Pons (tissue), 1 donor: ENCODE results near the gene PRKCA.
"Not testable (repeated sequence)": the region's sequence is repeated elsewhere in the genome, so short reads cannot be mapped to it uniquely, and the experiment has no call there.

Experiments used
- DNase-seq: peaks from one replicate; pipeline ENCODE4 v3.0.0-alpha.2; 2016; ENCODE audit warnings: low spot score

PRKCA gene

GRCh38 chr17:66714046-66715023, 411.9 kb downstream of the PRKCA start:
- no peak for DNase-seq

- no peak for DNase-seq
These were observed 412.8 kb downstream of the PRKCA start for GRCh38 chr17:66715076-66715675.

GRCh38 chr17:66715745-66716156, 413.3 kb downstream of the PRKCA start:
- DNase-seq, result peak; percentile 83

- no peak for DNase-seq
These were observed 414.0 kb downstream of the PRKCA start for GRCh38 chr17:66716236-66717026.

- no peak for DNase-seq
These were observed 415.2 kb downstream of the PRKCA start for GRCh38 chr17:66717641-66718058.

GRCh38 chr17:66720027-66720426, 417.6 kb downstream of the PRKCA start:
- DNase-seq, result no peak

- peak; percentile 52 for DNase-seq
These were observed 418.2 kb downstream of the PRKCA start for GRCh38 chr17:66720567-66720966.

GRCh38 chr17:66722341-66722740, 419.9 kb downstream of the PRKCA start:
- no peak for DNase-seq

GRCh38 chr17:66724581-66725341, 422.3 kb downstream of the PRKCA start:
- no peak for DNase-seq

- DNase-seq, result not testable (repeated sequence)
These were observed 423.0 kb downstream of the PRKCA start for GRCh38 chr17:66725438-66725837.

- DNase-seq, result no peak
These were observed 423.5 kb downstream of the PRKCA start for GRCh38 chr17:66725956-66726355.

- DNase-seq, result no peak
These were observed 424.0 kb downstream of the PRKCA start for GRCh38 chr17:66726371-66726770.

- no peak for DNase-seq
These were observed 424.4 kb downstream of the PRKCA start for GRCh38 chr17:66726846-66727245.

GRCh38 chr17:66727634-66728570, 425.5 kb downstream of the PRKCA start:
- DNase-seq, result peak; percentile 71

GRCh38 chr17:66730461-66730923, 428.1 kb downstream of the PRKCA start:
- DNase-seq, result no peak

GRCh38 chr17:66733759-66734158, 431.3 kb downstream of the PRKCA start:
- no peak for DNase-seq

- DNase-seq, result no peak
These were observed 432.0 kb downstream of the PRKCA start for GRCh38 chr17:66734186-66734943.

- DNase-seq, result no peak
These were observed 435.1 kb downstream of the PRKCA start for GRCh38 chr17:66737524-66737923.

- DNase-seq, result no peak
These were observed 435.9 kb downstream of the PRKCA start for GRCh38 chr17:66738301-66738700.

- no peak for DNase-seq
These were observed 437.1 kb downstream of the PRKCA start for GRCh38 chr17:66739553-66739952.
